Ovary (tissue), 9 donors: Measurements from ENCODE around the gene ZNF814. TPM values are rescaled to one million over a fixed set of nuclear protein-coding genes. Genes with fewer than 3 reads are reported as not detected.
A peak's percentile ranks its signal among the peaks of the same experiment; 100 is the strongest.
"Not testable (repeated sequence)": the region's sequence is repeated elsewhere in the genome, so short reads cannot be mapped to it uniquely, and the experiment has no call there.

ENCODE experiments used
- DNase-seq, 5 donors: peaks; one replicate each; pipeline ENCODE4 v3.0.0-alpha.2; 2019 to 2020
- H3K27ac ChIP-seq, 2 donors: fragments of 200-600 bp; one replicate each; pipeline versions ENCODE4 v1.5.1 to v1.8.0; 2019 to 2022
- H3K27me3 ChIP-seq: fragments of 200-600 bp; one replicate; pipeline ENCODE4 v1.8.0; 2022
- H3K36me3 ChIP-seq: fragments of 200-600 bp; sonication (generic); one replicate; pipeline ENCODE4 v1.5.1; 2019
- H3K4me1 ChIP-seq: one replicate; pipeline ENCODE4 v1.8.1; 2013; ENCODE audit warnings: mild to moderate bottlenecking, moderate library complexity; ENCODE audit not compliant: insufficient read depth
- H3K4me3 ChIP-seq: fragments of 200-600 bp; sonication (generic); one replicate; pipeline ENCODE4 v1.5.1; 2017
- H3K9me3 ChIP-seq, 2 donors: fragments of 200-600 bp in 1 of 2; sonication (generic) in 1 of 2; one replicate each; pipeline versions ENCODE4 v1.5.1 to v1.8.1; 2013 to 2019; ENCODE audit warnings: mild to moderate bottlenecking in 1 of 2, moderate library complexity in 1 of 2
- CTCF ChIP-seq, 3 donors: fragments of 450-650 bp in 2 of 3; fragments of 200-600 bp in 1 of 3; IDR thresholded peaks; one replicate each; pipeline versions ENCODE4 v1.5.1 to v1.8.0; 2016 to 2022; ENCODE audit warnings: antibody characterized with exemption in 3 of 3, mild to moderate bottlenecking in 1 of 3
- EP300 ChIP-seq: sonication (generic); formaldehyde crosslinking; IDR thresholded peaks from one replicate; pipeline ENCODE4 v1.6.1; 2017; ENCODE audit warnings: antibody characterized with exemption
- POLR2A ChIP-seq: fragments of 450-650 bp; IDR thresholded peaks from one replicate; pipeline ENCODE4 v1.6.1; 2017; ENCODE audit warnings: antibody characterized with exemption, mild to moderate bottlenecking, moderate library complexity
- WGBS, 3 donors: extraction: QIAGEN DNeasy Blood & Tissue Kit in 1 of 3; methylation state at CpG; one replicate each; pipeline versions ENCODE4 v1.1.5 to v1.1.7; 2013 to 2017; 5-methylcytosine and 5-hydroxymethylcytosine counted together
- intact Hi-C, 4 donors: fragments of 100-400 bp; cut with DNase I; formaldehyde crosslinking; loops; one replicate each; pipeline versions ENCODE4 v1.11.0 to v1.15.1; 2022 to 2023
- polyA plus RNA-seq, 2 donors: library from polyadenylated mRNA; stranded (reverse); fragments of 200-250 nt in 1 of 2; fragments of 350-450 nt in 1 of 2; fragmentation: Illumina TruSeq in 1 of 2; extraction: RNeasy Lipid Tissue Mini Kit (QIAGEN cat#74804) in 1 of 2; gene quantifications; one replicate each; pipeline ENCODE4 v1.2.3, GENCODE V29; 2013 to 2014
- total RNA-seq, 7 donors: library from RNA; depleted of rRNA in 2 of 7; stranded (reverse); fragments of >200 nt in 2 of 7; fragmentation: NEBNext Ultra II Directional in 3 of 7; extraction: Animal tissue kit (Norgen Biotek cat#: 25700) in 3 of 7; gene quantifications; one replicate each; pipeline versions ENCODE4 v1.1.0 to v1.2.4, GENCODE V29; 2016 to 2023
- donor health status: DM: no; HTN: no; CAD: no; lungs with moderate emphysema.
- donor health status: DM: no; HTN: no; CAD: no.
- donor health status: Bipolar disorder and iron deficiency.
- donor health status: DM: yes; HTN: yes; CAD: no.
- donor health status: DM: no; HTN: no; CAD: no.
- donor health status: DM: yes; HTN: yes; CAD: no.

Gene ZNF814
- total and polyA plus RNA-seq, 9 donors: 4.6 to 31.6 (median 12.3) TPM

- intact Hi-C loops: no loop called here
- Histone ChIP-seq H3K4me3 (no peak overlapping the region), H3K9me3 (peaks cover 0 to 4% of the 10 kb centered on the region in 2 donors), H3K4me1 (no peaks in the 10 kb centered on the region), H3K36me3 (no peaks in the 10 kb centered on the region), H3K27ac (no peak overlapping the region), H3K27me3 (no peaks in the 10 kb centered on the region)
- no peak for DNase-seq
- TF ChIP-seq CTCF (IDR thresholded peaks at IDR 0.05) (no peak), POLR2A (no peak), EP300 (no peak)
- 23 to 36% (median 28%) methylated on average over 5 of the region's 5 CpGs for WGBS, 3 donors
Measured at GRCh38 chr19:57900311-57900710, 11.5 kb upstream of the ZNF814 start.

- DNase-seq, H3K27ac ChIP-seq, H3K9me3 ChIP-seq, H3K4me1 ChIP-seq, H3K27me3 ChIP-seq, H3K4me3 ChIP-seq, H3K36me3 ChIP-seq, intact Hi-C loops: not testable (repeated sequence)
- WGBS, 3 donors: 12 to 15% (median 15%) methylated on average over 3 of the region's 3 CpGs
Measured at GRCh38 chr19:57890706-57891105, 1.9 kb upstream of the ZNF814 start.

- TF ChIP-seq EP300 (no peak), POLR2A (no peak), CTCF (IDR thresholded peaks at IDR 0.05) (no peak)
- intact Hi-C loops: no loop called here
Measured at GRCh38 chr19:57888107-57888559, 704 bp downstream of the ZNF814 start.

GRCh38 chr19:57887195-57887941 is 1.5 kb downstream of the ZNF814 start:
- no peak overlapping the region for H3K4me3 ChIP-seq
- no peaks in the 10 kb centered on the region for H3K36me3 ChIP-seq
- intact Hi-C loops: no loop called here
- TF ChIP-seq EP300 (no peak), CTCF (IDR thresholded peaks at IDR 0.05) (no peak), POLR2A (no peak)
- no peak for DNase-seq
- peaks cover 0 to 7% of the 10 kb centered on the region in 2 donors for H3K9me3 ChIP-seq
- no peak overlapping the region for H3K27ac ChIP-seq
- WGBS, 3 donors: 15 to 20% (median 19%) methylated on average over 6 of the region's 6 CpGs
- no peaks in the 10 kb centered on the region for H3K27me3 ChIP-seq
- H3K4me1 ChIP-seq: no peaks in the 10 kb centered on the region

More at GRCh38 chr19:57888107-57888559, 704 bp downstream of the ZNF814 start:
- no peaks in the 10 kb centered on the region for H3K27me3 ChIP-seq
- H3K9me3 ChIP-seq: peaks cover 0 to 7% of the 10 kb centered on the region in 2 donors
- peak overlapping the region; percentile 51 for H3K4me3 ChIP-seq
- H3K27ac ChIP-seq: no peak overlapping the region
- 5 to 7% (median 6%) methylated on average over 8 of the region's 8 CpGs for WGBS, 3 donors
- H3K4me1 ChIP-seq: no peaks in the 10 kb centered on the region
- DNase-seq: no peak
- no peaks in the 10 kb centered on the region for H3K36me3 ChIP-seq

- Histone ChIP-seq H3K27ac (no peak overlapping the region), H3K36me3 (no peaks in the 10 kb centered on the region), H3K4me3 (no peak overlapping the region), H3K27me3 (no peaks in the 10 kb centered on the region), H3K9me3 (peaks cover 0 to 7% of the 10 kb centered on the region in 2 donors), H3K4me1 (no peaks in the 10 kb centered on the region)
- intact Hi-C loops: no loop called here
- WGBS, 3 donors: 74 to 87% (median 78%) methylated on average over 3 of the region's 3 CpGs
- TF ChIP-seq CTCF (IDR thresholded peaks at IDR 0.05): no peak
- TF ChIP-seq EP300: no peak
- no peak for TF ChIP-seq POLR2A
- DNase-seq: no peak
Measured at GRCh38 chr19:57886046-57886445, 2.8 kb downstream of the ZNF814 start.

- H3K9me3 ChIP-seq: peaks cover 5 to 35% of the 10 kb centered on the region in 2 donors
- H3K27me3 ChIP-seq, H3K4me3 ChIP-seq, H3K36me3 ChIP-seq, DNase-seq, H3K27ac ChIP-seq, intact Hi-C loops, H3K4me1 ChIP-seq: not testable (repeated sequence)
- 91 to 93% (median 92%) methylated on average over 8 of the region's 8 CpGs for WGBS, 3 donors
Measured at GRCh38 chr19:57873883-57874799, 14.7 kb downstream of the ZNF814 start.
